Activated CD4-positive, alpha-beta T cell treated with anti-CD3 and anti-CD28 coated beads, Interleukin-2, amount 50 U/mL, for 16 hours (primary cell): ENCODE results near the gene NPB.
"Not testable (repeated sequence)": the region's sequence is repeated elsewhere in the genome, so short reads cannot be mapped to it uniquely, and the experiment has no call there.

Experiments used
- DNase-seq: peaks from one replicate; pipeline ENCODE4 v3.0.0-alpha.2; 2020

NPB gene

GRCh38 chr17:81913394-81914102 is 11.5 kb downstream of the NPB start:
- DNase-seq, result no peak

GRCh38 chr17:81914103-81914850 is 12.2 kb downstream of the NPB start:
- no peak for DNase-seq

GRCh38 chr17:81915331-81915730 is 13.3 kb downstream of the NPB start:
- DNase-seq, result no peak

- DNase-seq, result no peak
These were observed 14.4 kb downstream of the NPB start for GRCh38 chr17:81916234-81917001.

GRCh38 chr17:81917565-81918332 is 15.7 kb downstream of the NPB start, which contains the start of gene SIRT7:
Gene SIRT7 (minus strand): TSS chr17:81918176. CDS start chr17:81918131, 45 bp downstream.
- peak; percentile 88 for DNase-seq

- DNase-seq, result not testable (repeated sequence)
These were observed 16.3 kb downstream of the NPB start for GRCh38 chr17:81918333-81918669.

GRCh38 chr17:81918832-81919545 is 17.0 kb downstream of the NPB start:
- DNase-seq, result no peak

- no peak for DNase-seq
These were observed 18.8 kb downstream of the NPB start for GRCh38 chr17:81920612-81921536.

GRCh38 chr17:81921537-81921862 is 19.5 kb downstream of the NPB start:
- no peak for DNase-seq

GRCh38 chr17:81921996-81922565 is 20.0 kb downstream of the NPB start:
- no peak for DNase-seq

- DNase-seq, result no peak
These were observed 20.7 kb downstream of the NPB start for GRCh38 chr17:81922566-81923301.

GRCh38 chr17:81923302-81924260 is 21.5 kb downstream of the NPB start:
- DNase-seq, result no peak

GRCh38 chr17:81924557-81925532 is 22.8 kb downstream of the NPB start:
- DNase-seq, result no peak

- DNase-seq, result no peak
These were observed 23.9 kb downstream of the NPB start for GRCh38 chr17:81925860-81926450.

GRCh38 chr17:81926451-81927151 is 24.6 kb downstream of the NPB start:
- DNase-seq, result peak; percentile 70

- no peak for DNase-seq
These were observed 25.2 kb downstream of the NPB start for GRCh38 chr17:81927152-81927652.
